Endothelial cell (in vitro differentiated cells): ENCODE results near the gene C11orf54. TPM values are rescaled to one million over a fixed set of nuclear protein-coding genes. Genes with fewer than 3 reads are reported as not detected.

Experiments
- DNase-seq: peaks from one replicate; pipeline ENCODE4 v3.0.0; 2021; ENCODE audit warnings: low spot score
- H3K27ac Mint-ChIP-seq: one replicate; pipeline ENCODE4 v1.8.0; 2021; ENCODE audit warnings: mixed read lengths, inconsistent platforms; ENCODE audit not compliant: unreplicated experiment
- H3K27me3 Mint-ChIP-seq: one replicate; pipeline ENCODE4 v1.8.0; 2021; ENCODE audit warnings: mild to moderate bottlenecking, moderate library complexity, mixed read lengths, inconsistent platforms; ENCODE audit not compliant: unreplicated experiment
- H3K36me3 Mint-ChIP-seq: one replicate; pipeline ENCODE4 v1.8.0; 2021; ENCODE audit warnings: mild to moderate bottlenecking, low read depth, mixed read lengths, inconsistent platforms; ENCODE audit not compliant: unreplicated experiment
- H3K4me1 Mint-ChIP-seq: one replicate; pipeline ENCODE4 v1.8.0; 2021; ENCODE audit warnings: mild to moderate bottlenecking, mixed read lengths, inconsistent platforms; ENCODE audit not compliant: unreplicated experiment
- H3K4me3 Mint-ChIP-seq: one replicate; pipeline ENCODE4 v1.8.0; 2021; ENCODE audit warnings: mild to moderate bottlenecking, mixed read lengths, inconsistent platforms; ENCODE audit not compliant: unreplicated experiment
- H3K9me3 Mint-ChIP-seq: one replicate; pipeline ENCODE4 v1.8.0; 2021; ENCODE audit warnings: mixed read lengths, inconsistent platforms; ENCODE audit not compliant: unreplicated experiment
- total RNA-seq: library from RNA; stranded (reverse); fragmentation: NEBNext Ultra II Directional; extraction: Animal tissue kit (Norgen Biotek cat#: 25700); gene quantifications from one replicate; pipeline ENCODE4 v1.2.1, GENCODE V29; 2021; ENCODE audit not compliant: unreplicated experiment
- TF ChIP-seq, protein P1 (sequence below): fragments of 200-600 bp; sonication (generic); IDR thresholded peaks from one replicate; pipeline ENCODE4 v1.5.0; 2021; ENCODE audit warnings: antibody characterized with exemption; ENCODE audit not compliant: unreplicated experiment

C11orf54 gene
- total RNA-seq, 1 donor from 2014 or later = 23.1 TPM

DNA sequence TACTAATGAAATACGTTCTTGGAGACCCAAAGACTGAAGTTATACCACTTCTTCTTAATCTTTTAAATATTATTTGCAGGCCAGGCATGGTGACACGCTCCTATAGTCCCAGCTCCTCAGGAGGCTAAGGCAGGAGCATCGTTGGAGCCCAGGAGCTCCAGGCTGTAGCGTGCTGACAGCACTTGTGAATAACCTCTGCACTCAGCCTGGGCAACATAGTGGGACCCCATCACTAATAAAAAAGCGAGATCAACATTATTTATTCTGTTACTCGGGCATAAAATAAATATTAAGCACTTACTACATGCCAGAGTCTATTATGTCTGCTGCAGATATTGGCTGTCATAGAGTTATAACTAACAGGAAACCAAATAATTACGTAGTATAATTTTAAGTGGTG lies 41.9 kb downstream of the C11orf54 start:
- H3K4me1 Mint-ChIP-seq = peaks cover 25% of the 10 kb centered on the region
- no peaks in the 10 kb centered on the region for H3K27me3 Mint-ChIP-seq
- DNase-seq = no peak
- H3K27ac Mint-ChIP-seq = no peak overlapping the region
- no peaks in the 10 kb centered on the region for H3K9me3 Mint-ChIP-seq
- peak overlapping the region; percentile 96 for H3K4me3 Mint-ChIP-seq
- TF ChIP-seq, protein P1, sequence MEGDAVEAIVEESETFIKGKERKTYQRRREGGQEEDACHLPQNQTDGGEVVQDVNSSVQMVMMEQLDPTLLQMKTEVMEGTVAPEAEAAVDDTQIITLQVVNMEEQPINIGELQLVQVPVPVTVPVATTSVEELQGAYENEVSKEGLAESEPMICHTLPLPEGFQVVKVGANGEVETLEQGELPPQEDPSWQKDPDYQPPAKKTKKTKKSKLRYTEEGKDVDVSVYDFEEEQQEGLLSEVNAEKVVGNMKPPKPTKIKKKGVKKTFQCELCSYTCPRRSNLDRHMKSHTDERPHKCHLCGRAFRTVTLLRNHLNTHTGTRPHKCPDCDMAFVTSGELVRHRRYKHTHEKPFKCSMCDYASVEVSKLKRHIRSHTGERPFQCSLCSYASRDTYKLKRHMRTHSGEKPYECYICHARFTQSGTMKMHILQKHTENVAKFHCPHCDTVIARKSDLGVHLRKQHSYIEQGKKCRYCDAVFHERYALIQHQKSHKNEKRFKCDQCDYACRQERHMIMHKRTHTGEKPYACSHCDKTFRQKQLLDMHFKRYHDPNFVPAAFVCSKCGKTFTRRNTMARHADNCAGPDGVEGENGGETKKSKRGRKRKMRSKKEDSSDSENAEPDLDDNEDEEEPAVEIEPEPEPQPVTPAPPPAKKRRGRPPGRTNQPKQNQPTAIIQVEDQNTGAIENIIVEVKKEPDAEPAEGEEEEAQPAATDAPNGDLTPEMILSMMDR = no peak
- peaks cover 14% of the 10 kb centered on the region for H3K36me3 Mint-ChIP-seq

DNA sequence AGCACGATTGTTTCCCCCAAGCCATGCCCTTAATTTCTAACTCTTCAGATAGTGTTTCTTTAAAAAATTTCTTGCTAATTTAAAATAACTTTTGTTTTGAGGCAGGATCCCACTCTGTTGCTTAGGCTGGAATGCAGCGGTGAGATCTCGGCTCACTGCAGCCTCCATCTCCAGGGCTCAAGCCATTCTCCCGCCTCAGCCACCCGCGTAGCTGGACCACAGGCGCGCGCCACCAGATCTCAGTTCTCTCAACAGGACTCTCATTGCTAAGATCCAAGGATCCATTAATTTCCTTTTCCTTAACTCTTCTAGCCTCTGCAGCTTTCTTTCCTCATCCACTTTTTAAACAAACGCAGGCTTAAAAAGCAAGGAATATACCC lies 42.3 kb downstream of the C11orf54 start:
- TF ChIP-seq, protein P1 = peak; percentile 33

GRCh38 chr11:93784145-93784934 lies 42.9 kb downstream of the C11orf54 start, which contains the start of gene MED17:
Gene MED17 (plus strand): TSS chr11:93784282. CDS start chr11:93784514, 232 bp downstream.
- Mint-ChIP-seq H3K27ac (peak within 1 kb of the TSS; percentile 95), H3K4me3 (peak within 1 kb of the TSS; percentile 96), H3K4me1 (peaks cover 25% of the 10 kb centered on the region), H3K27me3 (no peaks in the 10 kb centered on the region), H3K9me3 (no peaks in the 10 kb centered on the region), H3K36me3 (peaks cover 17% of the 10 kb centered on the region)
- TF ChIP-seq, protein P1 = peak; percentile 36
- DNase-seq = peak; percentile 83

More for the DNA sequence above, 42.3 kb downstream of the C11orf54 start:
- Mint-ChIP-seq H3K27ac (peak overlapping the region; percentile 88), H3K4me3 (peak overlapping the region; percentile 96), H3K9me3 (no peaks in the 10 kb centered on the region), H3K27me3 (no peaks in the 10 kb centered on the region), H3K4me1 (peaks cover 25% of the 10 kb centered on the region), H3K36me3 (peaks cover 16% of the 10 kb centered on the region)
- no peak for DNase-seq

DNA sequence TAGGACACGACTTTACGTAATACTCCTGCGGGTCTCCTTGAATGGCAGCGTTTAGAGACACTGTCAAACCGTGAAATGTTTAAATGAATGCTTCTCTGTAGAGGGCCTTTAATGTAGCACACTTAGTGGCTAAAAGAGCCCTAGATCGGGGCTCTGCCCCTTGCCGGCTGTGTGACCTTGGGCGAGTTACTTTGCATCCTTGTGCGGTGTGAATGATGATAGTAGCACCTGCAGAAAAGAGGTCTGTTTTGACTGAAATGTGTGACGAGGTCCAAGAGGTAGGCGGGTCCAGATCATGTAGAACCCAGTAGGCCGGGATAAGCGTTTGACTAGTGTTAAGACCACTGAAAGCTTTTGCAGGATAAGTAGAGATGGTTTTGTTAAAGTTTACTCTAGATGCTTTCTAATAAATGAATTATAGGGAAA lies 43.5 kb downstream of the C11orf54 start:
- peaks cover 18% of the 10 kb centered on the region for H3K36me3 Mint-ChIP-seq
- TF ChIP-seq, protein P1 = no peak
- no peak for DNase-seq
- H3K4me1 Mint-ChIP-seq = peaks cover 25% of the 10 kb centered on the region
- H3K4me3 Mint-ChIP-seq = peak overlapping the region; percentile 96
- H3K27me3 Mint-ChIP-seq = peaks cover under 1% of the 10 kb centered on the region
- H3K9me3 Mint-ChIP-seq = no peaks in the 10 kb centered on the region
- H3K27ac Mint-ChIP-seq = peak overlapping the region; percentile 95

DNA sequence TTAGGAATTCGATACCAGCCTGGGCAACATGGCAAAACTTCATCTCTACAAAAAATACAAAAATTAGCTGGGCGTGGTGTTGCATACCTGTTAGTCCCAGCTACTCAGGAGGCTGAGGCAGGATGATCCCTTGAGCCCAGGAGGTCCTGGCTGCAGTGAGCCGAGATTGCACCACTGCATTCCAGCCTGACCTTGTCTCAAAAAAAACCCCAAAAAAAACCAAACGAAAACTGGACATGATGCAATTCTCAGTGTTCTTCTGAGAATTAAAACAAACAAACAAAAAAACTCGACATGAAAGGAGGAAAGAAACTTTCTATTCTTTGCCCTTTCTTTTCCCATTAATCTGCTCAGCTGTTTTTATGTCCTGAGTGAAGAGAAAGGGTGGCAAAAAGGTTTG lies 50.0 kb downstream of the C11orf54 start:
- Mint-ChIP-seq H3K27ac (no peak overlapping the region), H3K4me3 (no peak overlapping the region), H3K4me1 (peaks cover 7% of the 10 kb centered on the region), H3K9me3 (no peaks in the 10 kb centered on the region), H3K27me3 (peaks cover 2% of the 10 kb centered on the region), H3K36me3 (peaks cover 40% of the 10 kb centered on the region)
- TF ChIP-seq, protein P1 = no peak
- no peak for DNase-seq
